ENCODE measurements around the gene MAGED1.

- TF ChIP-seq, protein P1, sequence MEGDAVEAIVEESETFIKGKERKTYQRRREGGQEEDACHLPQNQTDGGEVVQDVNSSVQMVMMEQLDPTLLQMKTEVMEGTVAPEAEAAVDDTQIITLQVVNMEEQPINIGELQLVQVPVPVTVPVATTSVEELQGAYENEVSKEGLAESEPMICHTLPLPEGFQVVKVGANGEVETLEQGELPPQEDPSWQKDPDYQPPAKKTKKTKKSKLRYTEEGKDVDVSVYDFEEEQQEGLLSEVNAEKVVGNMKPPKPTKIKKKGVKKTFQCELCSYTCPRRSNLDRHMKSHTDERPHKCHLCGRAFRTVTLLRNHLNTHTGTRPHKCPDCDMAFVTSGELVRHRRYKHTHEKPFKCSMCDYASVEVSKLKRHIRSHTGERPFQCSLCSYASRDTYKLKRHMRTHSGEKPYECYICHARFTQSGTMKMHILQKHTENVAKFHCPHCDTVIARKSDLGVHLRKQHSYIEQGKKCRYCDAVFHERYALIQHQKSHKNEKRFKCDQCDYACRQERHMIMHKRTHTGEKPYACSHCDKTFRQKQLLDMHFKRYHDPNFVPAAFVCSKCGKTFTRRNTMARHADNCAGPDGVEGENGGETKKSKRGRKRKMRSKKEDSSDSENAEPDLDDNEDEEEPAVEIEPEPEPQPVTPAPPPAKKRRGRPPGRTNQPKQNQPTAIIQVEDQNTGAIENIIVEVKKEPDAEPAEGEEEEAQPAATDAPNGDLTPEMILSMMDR (IDR thresholded peaks at IDR 0.05 in 4 of 5, conservative IDR thresholded peaks at IDR 0.05 in 1 of 5), result no peak
- TF ChIP-seq POLR2A (IDR thresholded peaks at IDR 0.05), result no peak
These were observed 2.2 kb upstream of the MAGED1 start for GRCh38 chrX:51891245-51891644.
